NCI-H1694 treated with DMSO at 0.1 percent for 48 hours (cell line): Measurements from ENCODE around the gene AOC3.
"Not testable (repeated sequence)": the region's sequence is repeated elsewhere in the genome, so short reads cannot be mapped to it uniquely, and the experiment has no call there.

ENCODE experiments used
- DNase-seq: peaks from one replicate; lab custom pipeline; 2025; lab: John Stamatoyannopoulos, UW

AOC3 gene

GRCh38 chr17:42866631-42867575 is 15.9 kb downstream of the AOC3 start:
- DNase-seq: no peak

GRCh38 chr17:42867694-42868261 is 16.8 kb downstream of the AOC3 start:
- DNase-seq: not testable (repeated sequence)

- no peak for DNase-seq
These were observed 17.3 kb downstream of the AOC3 start for GRCh38 chr17:42868338-42868737.

- no peak for DNase-seq
These were observed 20.6 kb downstream of the AOC3 start for GRCh38 chr17:42871647-42872046.

- no peak for DNase-seq
These were observed 21.4 kb downstream of the AOC3 start for GRCh38 chr17:42872251-42872965.

GRCh38 chr17:42873315-42873714 is 22.3 kb downstream of the AOC3 start:
- DNase-seq: no peak

- not testable (repeated sequence) for DNase-seq
These were observed 23.1 kb downstream of the AOC3 start for GRCh38 chr17:42873932-42874695.

- no peak for DNase-seq
These were observed 26.0 kb downstream of the AOC3 start for GRCh38 chr17:42877037-42877436.

GRCh38 chr17:42878123-42878880 is 27.3 kb downstream of the AOC3 start:
- DNase-seq: no peak

- DNase-seq: no peak
These were observed 28.1 kb downstream of the AOC3 start for GRCh38 chr17:42878924-42879595.

- DNase-seq: no peak
These were observed 28.6 kb downstream of the AOC3 start for GRCh38 chr17:42879596-42879985.

- DNase-seq: no peak
These were observed 29.8 kb downstream of the AOC3 start for GRCh38 chr17:42880776-42881310.

GRCh38 chr17:42881706-42882105 is 30.7 kb downstream of the AOC3 start:
- DNase-seq: not testable (repeated sequence)

- DNase-seq: no peak
These were observed 31.2 kb downstream of the AOC3 start for GRCh38 chr17:42882166-42882565.

GRCh38 chr17:42883802-42884558 is 33.0 kb downstream of the AOC3 start:
- DNase-seq: no peak

- DNase-seq: not testable (repeated sequence)
These were observed 34.8 kb downstream of the AOC3 start for GRCh38 chr17:42885806-42886205.

GRCh38 chr17:42886283-42887176 is 35.5 kb downstream of the AOC3 start:
- DNase-seq: no peak

- DNase-seq: no peak
These were observed 38.8 kb downstream of the AOC3 start for GRCh38 chr17:42889809-42890208.
